ENCODE data around the gene FICD.
"Not testable (repeated sequence)": the region's sequence is repeated elsewhere in the genome, so short reads cannot be mapped to it uniquely, and the experiment has no call there.

FICD gene

GRCh38 chr12:108477881-108478259 lies 37.2 kb upstream of the FICD start:
- TF ChIP-seq SUZ12 (IDR thresholded peaks at IDR 0.05; ENCODE audit: extremely low read depth, insufficient read depth, insufficient read length) (no peak), YY1 (IDR thresholded peaks at IDR 0.05; ENCODE audit: insufficient read depth, insufficient read length) (no peak), ZNF274 (IDR thresholded peaks at IDR 0.05; ENCODE audit: low read depth, low read length) (no peak)
- Histone ChIP-seq H3K4me3 (ENCODE audit: insufficient read length, low read depth) (no peak overlapping the region), H3K9me3 (ENCODE audit: insufficient read depth, low read length) (no peaks in the 10 kb centered on the region), H3K36me3 (ENCODE audit: insufficient read depth, insufficient read length, low read length) (no peaks in the 10 kb centered on the region), H3K27me3 (ENCODE audit: insufficient read depth, insufficient read length) (no peaks in the 10 kb centered on the region), H3K9ac (ENCODE audit: insufficient read length, low read depth) (no peak overlapping the region), H3K4me1 (ENCODE audit: insufficient read depth, insufficient read length) (no peaks in the 10 kb centered on the region)
- no peak for DNase-seq (ENCODE audit: low read depth, low spot score)

GRCh38 chr12:108478611-108479206 lies 36.4 kb upstream of the FICD start:
- H3K9ac ChIP-seq (ENCODE audit: insufficient read length, low read depth): no peak overlapping the region
- no peak for TF ChIP-seq SUZ12 (IDR thresholded peaks at IDR 0.05; ENCODE audit: extremely low read depth, insufficient read depth, insufficient read length)
- no peak for TF ChIP-seq ZNF274 (IDR thresholded peaks at IDR 0.05; ENCODE audit: low read depth, low read length)
- no peak for TF ChIP-seq YY1 (IDR thresholded peaks at IDR 0.05; ENCODE audit: insufficient read depth, insufficient read length)
- DNase-seq (ENCODE audit: low read depth, low spot score): no peak
- no peaks in the 10 kb centered on the region for H3K27me3 ChIP-seq (ENCODE audit: insufficient read depth, insufficient read length)
- H3K9me3 ChIP-seq (ENCODE audit: insufficient read depth, low read length): no peaks in the 10 kb centered on the region
- H3K36me3 ChIP-seq (ENCODE audit: insufficient read depth, insufficient read length, low read length): no peaks in the 10 kb centered on the region
- no peak overlapping the region for H3K4me3 ChIP-seq (ENCODE audit: insufficient read length, low read depth)
- no peaks in the 10 kb centered on the region for H3K4me1 ChIP-seq (ENCODE audit: insufficient read depth, insufficient read length)

- Histone ChIP-seq H3K4me1 (ENCODE audit: insufficient read depth, insufficient read length) (no peaks in the 10 kb centered on the region), H3K36me3 (ENCODE audit: insufficient read depth, insufficient read length, low read length) (no peaks in the 10 kb centered on the region), H3K9me3 (ENCODE audit: insufficient read depth, low read length) (no peaks in the 10 kb centered on the region), H3K9ac (ENCODE audit: insufficient read length, low read depth) (no peak overlapping the region), H3K4me3 (ENCODE audit: insufficient read length, low read depth) (no peak overlapping the region), H3K27me3 (ENCODE audit: insufficient read depth, insufficient read length) (no peaks in the 10 kb centered on the region)
- no peak for DNase-seq (ENCODE audit: low read depth, low spot score)
- TF ChIP-seq YY1 (IDR thresholded peaks at IDR 0.05; ENCODE audit: insufficient read depth, insufficient read length) (no peak), ZNF274 (IDR thresholded peaks at IDR 0.05; ENCODE audit: low read depth, low read length) (no peak), SUZ12 (IDR thresholded peaks at IDR 0.05; ENCODE audit: extremely low read depth, insufficient read depth, insufficient read length) (no peak)
Observed at GRCh38 chr12:108479364-108480070, 35.6 kb upstream of the FICD start.

GRCh38 chr12:108482717-108483212 lies 32.3 kb upstream of the FICD start:
- H3K36me3 ChIP-seq (ENCODE audit: insufficient read depth, insufficient read length, low read length): no peaks in the 10 kb centered on the region
- DNase-seq (ENCODE audit: low read depth, low spot score): no peak
- no peaks in the 10 kb centered on the region for H3K4me1 ChIP-seq (ENCODE audit: insufficient read depth, insufficient read length)
- no peaks in the 10 kb centered on the region for H3K9me3 ChIP-seq (ENCODE audit: insufficient read depth, low read length)
- H3K9ac ChIP-seq (ENCODE audit: insufficient read length, low read depth): no peak overlapping the region
- no peak overlapping the region for H3K4me3 ChIP-seq (ENCODE audit: insufficient read length, low read depth)
- no peak for TF ChIP-seq ZNF274 (IDR thresholded peaks at IDR 0.05; ENCODE audit: low read depth, low read length)
- TF ChIP-seq SUZ12 (IDR thresholded peaks at IDR 0.05; ENCODE audit: extremely low read depth, insufficient read depth, insufficient read length): no peak
- TF ChIP-seq YY1 (IDR thresholded peaks at IDR 0.05; ENCODE audit: insufficient read depth, insufficient read length): no peak
- H3K27me3 ChIP-seq (ENCODE audit: insufficient read depth, insufficient read length): no peaks in the 10 kb centered on the region

- Histone ChIP-seq H3K36me3 (ENCODE audit: insufficient read depth, insufficient read length, low read length) (no peaks in the 10 kb centered on the region), H3K27me3 (ENCODE audit: insufficient read depth, insufficient read length) (no peaks in the 10 kb centered on the region), H3K9me3 (ENCODE audit: insufficient read depth, low read length) (no peaks in the 10 kb centered on the region), H3K4me1 (ENCODE audit: insufficient read depth, insufficient read length) (no peaks in the 10 kb centered on the region), H3K9ac (ENCODE audit: insufficient read length, low read depth) (no peak overlapping the region), H3K4me3 (ENCODE audit: insufficient read length, low read depth) (no peak overlapping the region)
- TF ChIP-seq ZNF274 (IDR thresholded peaks at IDR 0.05; ENCODE audit: low read depth, low read length) (no peak), YY1 (IDR thresholded peaks at IDR 0.05; ENCODE audit: insufficient read depth, insufficient read length) (no peak), SUZ12 (IDR thresholded peaks at IDR 0.05; ENCODE audit: extremely low read depth, insufficient read depth, insufficient read length) (no peak)
- DNase-seq (ENCODE audit: low read depth, low spot score): no peak
Observed at GRCh38 chr12:108483213-108484059, 31.6 kb upstream of the FICD start.

- TF ChIP-seq ZNF274 (IDR thresholded peaks at IDR 0.05; ENCODE audit: low read depth, low read length): no peak
- TF ChIP-seq SUZ12 (IDR thresholded peaks at IDR 0.05; ENCODE audit: extremely low read depth, insufficient read depth, insufficient read length): no peak
- TF ChIP-seq YY1 (IDR thresholded peaks at IDR 0.05; ENCODE audit: insufficient read depth, insufficient read length): no peak
- Histone ChIP-seq H3K4me3 (ENCODE audit: insufficient read length, low read depth) (no peak overlapping the region), H3K4me1 (ENCODE audit: insufficient read depth, insufficient read length) (no peaks in the 10 kb centered on the region), H3K9ac (ENCODE audit: insufficient read length, low read depth) (no peak overlapping the region), H3K9me3 (ENCODE audit: insufficient read depth, low read length) (no peaks in the 10 kb centered on the region), H3K27me3 (ENCODE audit: insufficient read depth, insufficient read length) (no peaks in the 10 kb centered on the region), H3K36me3 (ENCODE audit: insufficient read depth, insufficient read length, low read length) (no peaks in the 10 kb centered on the region)
- no peak for DNase-seq (ENCODE audit: low read depth, low spot score)
Observed at GRCh38 chr12:108484431-108484830, 30.6 kb upstream of the FICD start.

- no peak overlapping the region for H3K9ac ChIP-seq (ENCODE audit: insufficient read length, low read depth)
- no peaks in the 10 kb centered on the region for H3K27me3 ChIP-seq (ENCODE audit: insufficient read depth, insufficient read length)
- H3K4me3 ChIP-seq (ENCODE audit: insufficient read length, low read depth): no peak overlapping the region
- H3K4me1 ChIP-seq (ENCODE audit: insufficient read depth, insufficient read length): no peaks in the 10 kb centered on the region
- no peaks in the 10 kb centered on the region for H3K36me3 ChIP-seq (ENCODE audit: insufficient read depth, insufficient read length, low read length)
- no peak for DNase-seq (ENCODE audit: low read depth, low spot score)
- no peaks in the 10 kb centered on the region for H3K9me3 ChIP-seq (ENCODE audit: insufficient read depth, low read length)
- TF ChIP-seq YY1 (IDR thresholded peaks at IDR 0.05; ENCODE audit: insufficient read depth, insufficient read length): no peak
- no peak for TF ChIP-seq SUZ12 (IDR thresholded peaks at IDR 0.05; ENCODE audit: extremely low read depth, insufficient read depth, insufficient read length)
- no peak for TF ChIP-seq ZNF274 (IDR thresholded peaks at IDR 0.05; ENCODE audit: low read depth, low read length)
Observed at GRCh38 chr12:108484845-108485244, 30.2 kb upstream of the FICD start.

- H3K36me3 ChIP-seq (ENCODE audit: insufficient read depth, insufficient read length, low read length); H3K27me3 ChIP-seq (ENCODE audit: insufficient read depth, insufficient read length); H3K9ac ChIP-seq (ENCODE audit: insufficient read length, low read depth); H3K4me1 ChIP-seq (ENCODE audit: insufficient read depth, insufficient read length); H3K9me3 ChIP-seq (ENCODE audit: insufficient read depth, low read length); H3K4me3 ChIP-seq (ENCODE audit: insufficient read length, low read depth); DNase-seq (ENCODE audit: low read depth, low spot score): not testable (repeated sequence)
Observed at GRCh38 chr12:108485371-108485770, 29.7 kb upstream of the FICD start.

- H3K36me3 ChIP-seq (ENCODE audit: insufficient read depth, insufficient read length, low read length); DNase-seq (ENCODE audit: low read depth, low spot score); H3K9ac ChIP-seq (ENCODE audit: insufficient read length, low read depth); H3K4me3 ChIP-seq (ENCODE audit: insufficient read length, low read depth); H3K9me3 ChIP-seq (ENCODE audit: insufficient read depth, low read length); H3K4me1 ChIP-seq (ENCODE audit: insufficient read depth, insufficient read length); H3K27me3 ChIP-seq (ENCODE audit: insufficient read depth, insufficient read length): not testable (repeated sequence)
Observed at GRCh38 chr12:108487029-108487428, 28.0 kb upstream of the FICD start.
